EH (cell line): ENCODE data around the gene LGR6.
"Not testable (repeated sequence)": the region's sequence is repeated elsewhere in the genome, so short reads cannot be mapped to it uniquely, and the experiment has no call there.

Source experiments
- DNase-seq: peaks from one replicate; pipeline ENCODE4 v3.0.0-alpha.2; 2015; ENCODE audit warnings: low read depth

The LGR6 gene

DNA sequence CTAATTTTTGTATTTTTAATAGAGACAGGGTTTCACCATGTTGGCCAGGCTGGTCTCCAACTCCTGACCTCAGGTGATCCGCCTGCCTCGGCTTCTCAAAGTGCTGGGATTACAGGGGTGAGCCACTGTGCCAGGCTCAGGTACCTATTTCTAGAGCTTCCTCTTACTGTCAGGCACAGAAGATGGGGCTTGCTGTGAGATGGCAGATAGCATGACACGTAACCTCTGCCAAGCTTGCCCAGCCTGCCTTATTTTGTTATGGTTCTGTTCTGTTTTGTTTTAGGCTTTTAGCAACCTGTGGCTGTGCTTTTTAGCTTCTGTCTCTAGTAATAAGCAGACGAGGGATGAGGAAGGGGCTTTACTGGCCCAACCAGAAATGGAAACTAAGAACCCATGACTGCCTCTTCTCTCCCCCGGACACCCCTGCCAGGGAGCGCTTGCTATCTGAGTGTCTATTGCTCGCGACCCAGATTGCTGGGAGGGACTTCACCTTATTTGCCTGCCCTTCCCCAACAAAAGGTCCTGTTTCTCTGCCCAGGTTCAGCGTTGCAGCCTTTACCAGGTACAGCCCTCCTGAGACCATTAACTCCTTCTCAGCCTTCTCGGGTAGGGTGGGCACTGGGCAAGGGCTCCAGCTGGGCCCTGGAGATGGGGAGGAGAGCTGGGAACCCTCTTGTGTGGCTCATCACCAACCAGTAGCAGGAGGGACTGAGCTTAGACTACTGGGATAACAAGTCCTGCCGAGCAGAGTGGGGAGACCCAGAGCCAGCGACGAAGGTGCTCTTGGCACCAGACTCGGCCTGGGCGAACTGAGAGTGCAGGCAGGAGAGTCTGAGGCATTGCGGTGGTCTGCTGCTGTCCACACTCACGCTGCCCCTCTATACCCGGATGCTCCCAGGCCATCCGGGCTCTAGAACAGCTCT lies 13.5 kb upstream of the LGR6 start:
- no peak for DNase-seq

- DNase-seq: not testable (repeated sequence)
Measured at GRCh38 chr1:202180751-202181139, 12.9 kb upstream of the LGR6 start.

DNA sequence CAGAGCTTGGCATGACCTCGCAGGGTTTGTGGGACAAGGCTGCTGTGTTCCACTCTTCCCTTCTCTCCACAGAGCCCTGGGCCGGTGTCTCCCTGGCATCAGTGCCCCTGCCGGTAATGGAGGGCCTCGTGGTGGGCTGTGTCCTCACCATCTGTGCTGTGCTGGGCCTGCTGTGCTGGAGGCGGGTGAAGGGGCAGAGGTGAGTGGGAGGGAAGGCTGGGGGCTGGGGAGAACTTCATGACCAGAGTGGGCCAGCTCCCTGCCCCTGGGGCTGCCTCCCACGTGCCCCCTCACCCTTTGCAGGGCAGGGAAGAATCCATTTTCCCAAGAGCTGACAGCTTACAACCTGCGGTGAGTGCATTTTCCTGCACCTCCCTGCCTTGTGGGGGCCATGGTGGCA lies 12.0 kb upstream of the LGR6 start:
- DNase-seq: no peak

DNA sequence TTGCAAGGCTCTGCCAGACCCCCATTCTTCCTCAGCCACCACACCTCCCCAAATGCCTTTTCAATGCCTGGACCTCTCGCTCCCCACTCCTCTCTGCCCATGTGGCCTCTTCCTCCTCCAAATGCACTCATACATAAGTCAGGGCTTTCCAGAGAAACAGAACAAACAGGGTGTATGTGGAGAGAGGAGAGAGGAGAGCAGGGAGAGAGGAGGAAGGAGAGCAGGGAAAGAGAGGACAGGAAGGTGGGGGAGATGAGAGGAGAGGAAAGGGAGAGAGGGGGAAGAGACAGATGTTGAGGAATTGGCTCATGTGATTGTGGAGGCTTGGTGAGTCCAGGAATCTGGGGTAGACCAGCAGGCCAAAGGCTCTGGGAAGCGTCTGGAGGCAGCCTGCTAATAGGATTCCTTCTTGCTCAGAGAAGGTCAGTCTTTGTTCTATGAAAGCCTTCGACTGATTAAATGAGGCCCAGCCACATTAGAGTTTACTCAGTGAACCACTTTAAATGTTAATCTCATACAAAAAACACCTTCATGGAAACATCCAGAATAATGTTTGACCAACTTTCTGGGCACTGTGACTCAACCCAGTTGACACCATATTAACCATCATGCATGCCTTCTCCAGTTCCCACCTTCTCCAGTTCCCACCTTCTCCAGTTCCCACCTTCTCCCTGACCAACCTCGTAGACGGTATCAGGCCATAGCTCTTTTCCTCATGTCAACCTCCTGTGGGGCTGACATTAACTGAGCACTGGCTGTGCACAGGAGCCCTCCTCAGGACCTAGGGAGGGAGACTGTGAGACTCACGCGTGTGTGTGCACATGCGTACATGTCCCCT lies 11.3 kb upstream of the LGR6 start:
- DNase-seq: no peak

GRCh38 chr1:202184750-202185460 lies 8.7 kb upstream of the LGR6 start:
- DNase-seq: peak; percentile 84

DNA sequence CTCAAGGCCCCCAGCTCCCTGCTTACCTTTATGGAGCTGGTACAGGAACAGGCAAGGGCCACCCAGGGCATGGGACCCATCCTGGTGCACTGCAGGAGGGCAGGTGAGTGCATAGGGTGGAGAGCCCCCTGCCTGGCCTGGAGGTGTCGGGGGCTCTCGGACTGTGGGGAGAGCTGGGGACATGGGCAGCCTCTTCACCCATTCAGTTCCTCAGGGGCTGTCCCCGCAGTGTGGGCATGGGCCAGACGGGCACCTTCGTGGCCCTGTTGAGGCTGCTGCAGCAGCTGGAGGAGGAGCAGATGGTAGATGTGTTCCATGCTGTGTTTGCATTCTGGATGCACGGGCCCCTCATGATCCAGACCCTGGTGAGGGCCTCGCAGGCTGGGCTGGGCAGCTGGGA lies 7.3 kb upstream of the LGR6 start:
- no peak for DNase-seq

GRCh38 chr1:202187041-202187671 lies 6.4 kb upstream of the LGR6 start:
- no peak for DNase-seq

DNA sequence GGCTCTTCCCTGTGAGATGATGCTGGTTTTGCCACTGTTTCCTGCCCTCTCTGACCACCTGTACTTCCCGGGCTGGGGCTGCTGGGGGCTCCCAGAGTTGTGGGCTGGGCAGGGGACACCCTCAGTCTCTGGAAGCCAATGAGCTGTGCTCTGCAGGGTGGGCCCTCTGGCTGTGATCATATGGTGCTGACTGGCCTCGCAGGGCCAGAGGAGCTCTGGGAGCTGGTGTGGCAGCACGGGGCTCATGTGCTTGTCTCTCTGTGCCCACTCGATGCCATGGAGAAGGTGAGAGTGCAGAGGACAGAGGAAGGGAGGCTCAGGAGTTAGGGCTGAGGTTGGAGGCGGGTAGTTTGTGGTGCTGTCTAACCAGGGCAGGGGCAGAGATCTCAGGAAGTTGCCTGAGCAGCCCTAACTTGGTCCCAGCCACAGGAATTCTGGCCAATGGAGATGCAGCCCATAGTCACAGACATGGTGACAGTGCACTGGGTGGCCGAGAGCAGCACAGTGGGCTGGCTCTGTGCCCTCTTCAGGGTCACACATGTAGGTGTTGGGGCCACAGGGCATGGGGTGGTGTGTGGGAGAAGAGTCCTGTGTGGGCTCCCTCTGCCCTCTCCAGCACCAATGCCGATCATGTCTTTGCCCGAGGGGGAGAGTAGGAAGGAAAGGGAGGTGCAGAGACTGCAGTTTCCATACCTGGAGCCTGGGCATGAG lies 5.7 kb upstream of the LGR6 start:
- no peak for DNase-seq

- peak; percentile 66 for DNase-seq
Measured at GRCh38 chr1:202189001-202189790, 4.4 kb upstream of the LGR6 start.

- peak; percentile 31 for DNase-seq
Measured at GRCh38 chr1:202189918-202190715, 3.5 kb upstream of the LGR6 start.

DNA sequence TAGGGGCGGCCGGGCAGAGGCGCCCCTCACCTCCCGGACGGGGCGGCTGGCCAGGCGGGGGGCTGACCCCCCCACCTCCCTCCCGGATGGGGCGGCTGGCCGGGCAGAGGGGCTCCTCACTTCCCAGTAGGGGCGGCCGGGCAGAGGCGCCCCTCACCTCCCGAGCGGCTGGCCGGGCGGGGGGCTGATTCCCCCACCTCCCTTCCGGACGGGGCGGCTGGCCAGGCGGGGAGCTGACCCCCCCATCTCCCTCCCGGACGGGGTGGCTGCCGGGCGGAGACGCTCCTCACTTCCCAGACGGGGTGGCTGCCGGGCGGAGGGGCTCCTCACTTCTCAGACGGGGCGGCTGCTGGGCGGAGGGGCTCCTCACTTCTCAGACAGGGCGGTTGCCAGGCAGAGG lies 2.2 kb upstream of the LGR6 start:
- DNase-seq: not testable (repeated sequence)

DNA sequence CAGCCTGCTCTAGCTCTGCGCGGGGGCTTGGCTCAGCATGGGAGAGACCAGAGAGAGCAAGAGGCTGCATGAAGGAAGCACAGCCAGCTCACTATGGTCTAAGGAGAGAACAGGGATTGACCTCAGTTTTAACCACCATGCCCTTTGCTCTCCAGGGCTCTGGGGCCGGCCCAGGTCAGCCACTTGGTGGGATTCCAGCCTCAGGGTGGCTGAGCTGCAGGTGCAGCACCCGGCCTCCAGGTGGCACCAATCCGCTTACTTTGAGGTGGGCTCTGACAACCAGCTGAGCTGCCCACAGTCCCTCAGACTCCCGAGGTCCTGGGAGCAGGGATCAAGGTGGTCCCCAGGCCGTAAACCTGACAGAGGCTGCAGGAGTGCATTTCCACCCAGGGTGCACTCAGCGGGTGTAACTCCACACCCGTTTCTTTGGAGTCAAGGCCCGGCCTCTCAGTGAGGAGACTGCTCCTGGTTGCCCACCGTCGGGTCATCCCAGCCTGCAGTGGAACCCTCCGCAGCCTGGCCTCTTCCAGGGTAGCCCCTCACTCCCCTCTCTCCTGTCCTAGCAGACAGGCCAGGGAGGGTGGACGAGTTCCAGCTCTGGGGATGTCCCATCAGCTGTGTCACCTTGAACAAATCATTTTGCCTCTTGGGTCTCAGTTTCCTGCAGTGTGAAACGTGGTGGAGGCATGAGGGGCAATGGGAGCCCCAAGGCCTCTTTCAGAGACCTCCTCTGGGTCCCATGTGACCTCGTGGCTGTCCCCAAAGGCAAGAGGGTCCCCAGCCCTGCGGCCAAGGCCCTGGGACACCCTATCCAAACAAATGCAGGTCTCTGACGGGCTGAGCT lies 607 bp upstream of the LGR6 start:
- peak; percentile 57 for DNase-seq

- DNase-seq: no peak
Measured at GRCh38 chr1:202194328-202194648, 689 bp downstream of the LGR6 start.

- no peak for DNase-seq
Measured at GRCh38 chr1:202197653-202198365, 4.2 kb downstream of the LGR6 start.

- DNase-seq: no peak
Measured at GRCh38 chr1:202198366-202198724, 4.7 kb downstream of the LGR6 start.

DNA sequence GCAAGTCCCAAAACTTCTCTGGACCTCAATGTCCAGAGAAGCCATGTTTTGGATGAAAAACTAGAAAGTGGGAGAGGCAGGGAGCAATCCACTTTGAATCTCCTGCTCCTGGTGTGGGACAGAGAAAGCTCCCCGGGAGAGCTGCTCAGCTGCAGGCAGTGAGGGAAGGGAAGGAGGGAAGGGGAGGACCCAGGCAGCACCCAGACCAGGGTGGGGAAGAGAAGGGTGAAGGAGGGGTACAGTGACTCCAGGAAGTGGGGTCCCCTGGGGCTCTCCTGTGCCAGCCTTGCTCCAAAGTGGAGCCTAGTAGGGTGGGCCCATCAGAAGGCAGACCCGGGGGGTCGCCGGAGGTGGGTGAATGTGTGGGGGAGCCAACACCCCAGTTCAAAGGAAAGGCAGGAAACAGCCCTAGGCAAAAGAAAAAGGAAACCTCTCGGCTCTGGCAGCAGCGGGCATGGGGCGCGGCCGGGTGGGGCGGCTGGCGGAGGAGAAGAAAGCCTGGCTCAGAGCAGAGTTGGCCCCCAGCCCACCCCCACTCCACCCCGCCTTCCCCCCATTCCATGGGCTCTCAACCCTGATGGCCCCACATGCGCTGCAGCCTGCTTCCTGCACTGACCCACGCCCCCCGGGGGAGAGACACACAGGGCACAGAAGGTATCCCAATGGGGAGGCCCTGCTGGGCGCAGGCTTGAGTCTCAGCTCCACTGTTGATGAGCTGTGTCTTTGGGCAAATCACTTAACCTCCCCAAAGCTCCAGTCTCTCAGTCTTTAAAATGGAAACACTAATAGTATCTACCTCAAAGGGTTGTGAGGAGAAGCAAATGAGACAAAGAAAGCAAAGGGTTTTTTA lies 5.7 kb downstream of the LGR6 start:
- no peak for DNase-seq

DNA sequence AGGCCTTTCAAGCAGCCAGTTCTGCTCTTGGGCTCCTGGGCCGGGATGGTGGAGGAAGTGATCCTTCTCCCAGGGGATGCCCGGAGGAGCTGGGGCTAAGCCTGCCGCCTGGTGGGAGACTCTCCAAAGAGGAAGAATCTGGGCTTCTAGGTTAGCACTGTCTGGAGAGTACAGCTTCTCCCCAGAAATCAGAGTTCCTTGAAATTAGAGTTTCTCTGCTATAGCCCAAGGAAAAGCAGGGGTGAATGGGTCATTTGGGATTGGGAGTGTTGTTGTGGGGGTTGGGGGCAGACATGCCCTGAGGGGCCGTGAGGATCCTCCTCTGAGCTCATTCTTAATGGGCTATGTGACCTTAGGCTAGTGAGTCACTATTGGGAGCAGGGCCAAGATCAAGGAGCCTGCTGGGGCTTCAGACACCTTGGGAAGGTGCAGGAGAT lies 6.5 kb downstream of the LGR6 start:
- DNase-seq: no peak
